GM21786 (cell line): Measurements from ENCODE around the gene SLC12A6.
A peak's percentile ranks its signal among the peaks of the same experiment; 100 is the strongest.
"Not testable (repeated sequence)": the region's sequence is repeated elsewhere in the genome, so short reads cannot be mapped to it uniquely, and the experiment has no call there.

Experiments used
- ATAC-seq: cut with Tn5 transposase; IDR thresholded peaks from one replicate; pipeline ENCODE4 v1.9.1; 2021; ENCODE audit not compliant: unreplicated experiment

The SLC12A6 gene

DNA sequence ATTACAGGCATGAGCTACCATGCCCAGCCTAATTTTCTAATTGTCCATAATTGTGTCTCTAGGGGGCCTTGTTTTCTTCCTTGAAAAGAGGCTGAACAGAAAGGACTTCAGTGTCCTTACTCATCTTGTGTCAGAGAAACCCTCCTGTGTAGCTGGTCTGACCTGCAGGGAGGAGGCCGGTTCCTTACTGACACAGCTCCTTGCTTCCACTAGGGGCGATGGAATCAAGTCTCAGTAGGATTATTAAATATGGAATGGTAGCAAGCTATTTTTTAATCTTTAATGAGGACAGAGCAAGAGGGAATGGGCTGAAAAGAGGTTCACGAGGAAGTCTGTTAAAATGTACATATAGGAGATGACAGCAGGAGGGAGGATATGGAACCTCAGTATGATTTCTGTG, 20.8 kb upstream of the SLC12A6 start:
- no peak for ATAC-seq

DNA sequence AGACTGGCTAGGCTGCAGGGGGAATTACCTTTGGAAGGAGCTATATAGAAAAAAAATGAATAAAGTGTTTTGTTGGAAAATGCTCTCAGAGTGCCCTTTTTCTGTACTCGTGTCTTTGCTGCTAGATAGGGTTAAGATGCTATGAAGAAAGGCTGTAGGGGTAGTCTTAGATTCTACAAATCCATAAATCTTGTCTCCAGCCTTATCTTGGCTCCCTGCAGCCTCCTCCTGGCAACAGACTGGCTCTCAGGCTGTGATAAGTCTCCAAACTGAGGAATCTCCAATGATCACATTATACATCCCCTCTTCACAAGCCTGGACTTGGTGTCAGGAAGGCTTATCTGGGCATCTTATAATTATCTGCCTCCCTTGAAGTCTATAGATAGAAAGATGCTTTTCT, 20.1 kb upstream of the SLC12A6 start:
- ATAC-seq, result no peak

DNA sequence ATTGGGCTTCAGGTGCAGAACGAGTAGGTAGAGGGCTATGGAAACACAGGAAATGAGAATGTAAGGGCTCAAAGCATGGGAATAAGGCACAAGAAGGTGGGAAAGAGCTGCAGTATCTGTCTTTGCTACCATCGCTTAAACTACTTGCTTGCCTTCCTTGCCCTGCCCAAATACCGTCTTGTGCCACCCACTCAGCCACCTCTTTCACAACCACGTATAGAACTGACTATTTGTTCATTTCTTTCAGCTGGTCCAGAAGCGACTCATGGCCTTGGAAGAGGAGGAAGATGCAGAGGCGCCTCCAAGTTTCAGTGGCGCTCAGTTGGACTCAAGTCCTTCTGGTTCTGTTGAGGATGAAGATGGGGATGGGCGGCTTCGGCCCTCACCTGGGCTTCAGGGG, 17.7 kb upstream of the SLC12A6 start:
- ATAC-seq, result no peak

DNA sequence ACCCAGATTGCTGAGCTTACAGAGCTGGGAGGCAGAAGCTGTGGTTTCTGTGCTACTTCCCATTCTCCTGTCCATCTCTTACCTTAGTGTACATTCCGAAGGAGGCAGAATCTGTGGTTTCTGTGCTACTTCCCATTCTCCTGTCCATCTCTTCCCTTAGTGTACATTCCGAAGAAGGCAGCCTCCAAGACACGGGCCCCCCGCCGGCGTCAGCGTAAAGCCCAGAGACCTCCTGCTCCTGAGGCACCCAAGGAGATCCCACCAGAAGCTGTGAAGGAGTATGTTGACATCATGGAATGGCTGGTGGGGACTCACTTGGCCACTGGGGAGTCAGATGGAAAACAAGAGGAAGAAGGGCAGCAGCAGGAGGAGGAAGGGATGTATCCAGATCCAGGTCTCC, 16.7 kb upstream of the SLC12A6 start:
- no peak for ATAC-seq

DNA sequence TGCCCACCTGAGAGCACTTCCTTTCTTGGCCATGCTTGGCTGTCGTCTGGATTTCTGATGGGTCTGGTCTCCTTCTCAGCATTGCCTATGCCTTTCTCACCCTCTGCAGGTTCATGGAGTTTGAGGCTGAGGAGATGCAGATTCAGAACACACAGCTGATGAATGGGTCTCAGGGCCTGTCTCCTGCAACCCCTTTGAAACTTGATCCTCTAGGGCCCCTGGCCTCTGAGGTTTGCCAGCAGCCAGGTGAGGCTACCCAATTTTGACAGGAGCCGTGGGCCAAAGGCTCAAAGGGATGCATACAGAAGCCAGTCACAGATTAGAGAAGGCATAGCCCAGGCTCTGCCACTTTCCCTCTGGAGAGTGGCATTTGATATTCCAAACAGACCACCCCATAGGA, 16.0 kb upstream of the SLC12A6 start:
- no peak for ATAC-seq

DNA sequence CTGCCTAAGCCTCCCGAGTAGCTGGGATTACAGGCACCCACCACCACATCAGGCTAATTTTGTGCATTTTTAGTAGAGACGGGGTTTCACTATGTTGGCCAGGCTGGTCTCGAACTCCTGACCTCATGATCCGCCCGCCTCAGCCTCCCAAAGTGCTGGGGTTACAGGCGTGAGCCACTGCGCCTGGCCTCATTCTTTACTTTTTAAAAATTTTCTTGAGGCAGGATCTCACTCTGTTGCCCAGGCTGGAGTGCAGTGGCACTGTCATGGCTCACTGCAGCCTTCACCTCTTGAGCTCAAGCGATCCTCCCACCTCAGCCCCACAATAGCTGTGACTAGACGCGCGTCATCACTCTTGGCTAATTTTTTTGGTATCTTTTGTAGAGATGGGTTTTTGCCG, 15.4 kb upstream of the SLC12A6 start:
- not testable (repeated sequence) for ATAC-seq

DNA sequence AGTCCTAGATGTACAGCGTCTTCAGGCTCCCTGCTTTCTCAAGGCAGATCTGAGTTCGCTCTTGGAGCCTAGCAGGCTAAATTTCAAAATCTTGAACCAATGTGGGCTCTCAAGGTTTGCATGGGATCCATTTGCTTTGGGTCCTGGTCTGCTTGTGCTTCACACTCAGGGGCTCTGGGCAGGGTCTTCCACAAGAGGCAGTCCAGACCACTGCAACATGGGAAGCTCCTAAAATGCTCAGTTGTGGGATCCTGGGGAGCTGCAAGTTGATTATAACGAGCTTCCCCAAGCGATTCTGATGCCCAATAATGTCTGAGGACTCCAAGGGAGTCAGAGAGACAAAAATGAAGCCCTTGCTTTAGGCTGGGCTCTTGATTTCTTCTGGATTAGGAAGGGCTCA, 12.2 kb upstream of the SLC12A6 start:
- no peak for ATAC-seq

DNA sequence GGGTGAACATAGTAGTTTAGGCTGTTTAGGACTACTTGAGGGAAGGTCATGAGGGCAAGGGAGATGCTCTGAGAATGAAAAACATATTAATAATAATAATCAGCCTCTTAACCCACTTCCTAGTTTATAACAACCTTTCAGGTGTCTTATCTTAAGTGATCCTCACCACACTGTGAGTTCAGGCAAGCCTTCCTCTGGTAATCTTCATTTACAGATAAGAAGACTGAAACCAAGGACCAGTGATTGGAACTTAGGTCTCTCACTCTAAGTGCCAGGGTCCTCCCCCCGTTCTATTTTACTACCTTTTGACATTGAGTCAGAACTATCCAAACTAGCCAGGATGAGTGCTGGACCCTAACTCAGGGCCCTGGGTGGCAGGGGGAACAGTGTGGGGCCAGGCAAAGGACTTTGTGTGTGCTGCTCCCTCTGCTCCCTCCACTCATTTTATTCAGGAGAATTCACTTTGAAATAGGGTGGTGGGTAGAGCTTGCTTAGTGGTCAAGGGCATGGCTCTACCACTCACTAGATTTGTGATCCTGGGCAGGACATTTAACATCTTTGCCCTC, 11.2 kb upstream of the SLC12A6 start:
- no peak for ATAC-seq

DNA sequence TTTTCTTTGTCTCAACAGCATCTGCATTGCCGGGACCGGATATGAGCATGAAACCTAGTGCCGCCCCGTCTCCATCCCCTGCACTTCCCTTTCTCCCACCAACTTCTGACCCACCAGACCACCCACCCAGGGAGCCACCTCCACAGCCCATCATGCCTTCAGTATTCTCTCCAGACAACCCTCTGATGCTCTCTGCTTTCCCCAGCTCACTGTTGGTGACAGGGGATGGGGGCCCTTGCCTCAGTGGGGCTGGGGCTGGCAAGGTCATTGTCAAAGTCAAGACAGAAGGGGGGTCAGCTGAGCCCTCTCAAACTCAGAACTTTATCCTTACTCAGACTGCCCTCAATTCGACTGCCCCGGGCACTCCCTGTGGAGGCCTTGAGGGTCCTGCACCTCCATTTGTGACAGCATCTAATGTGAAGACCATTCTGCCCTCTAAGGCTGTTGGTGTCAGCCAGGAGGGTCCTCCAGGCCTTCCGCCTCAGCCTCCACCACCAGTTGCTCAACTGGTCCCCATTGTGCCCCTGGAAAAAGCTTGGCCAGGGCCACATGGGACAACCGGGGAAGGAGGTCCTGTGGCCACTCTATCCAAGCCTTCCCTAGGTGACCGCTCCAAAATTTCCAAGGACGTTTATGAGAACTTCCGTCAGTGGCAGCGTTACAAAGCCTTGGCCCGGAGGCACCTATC, 10.5 kb upstream of the SLC12A6 start:
- no peak for ATAC-seq

DNA sequence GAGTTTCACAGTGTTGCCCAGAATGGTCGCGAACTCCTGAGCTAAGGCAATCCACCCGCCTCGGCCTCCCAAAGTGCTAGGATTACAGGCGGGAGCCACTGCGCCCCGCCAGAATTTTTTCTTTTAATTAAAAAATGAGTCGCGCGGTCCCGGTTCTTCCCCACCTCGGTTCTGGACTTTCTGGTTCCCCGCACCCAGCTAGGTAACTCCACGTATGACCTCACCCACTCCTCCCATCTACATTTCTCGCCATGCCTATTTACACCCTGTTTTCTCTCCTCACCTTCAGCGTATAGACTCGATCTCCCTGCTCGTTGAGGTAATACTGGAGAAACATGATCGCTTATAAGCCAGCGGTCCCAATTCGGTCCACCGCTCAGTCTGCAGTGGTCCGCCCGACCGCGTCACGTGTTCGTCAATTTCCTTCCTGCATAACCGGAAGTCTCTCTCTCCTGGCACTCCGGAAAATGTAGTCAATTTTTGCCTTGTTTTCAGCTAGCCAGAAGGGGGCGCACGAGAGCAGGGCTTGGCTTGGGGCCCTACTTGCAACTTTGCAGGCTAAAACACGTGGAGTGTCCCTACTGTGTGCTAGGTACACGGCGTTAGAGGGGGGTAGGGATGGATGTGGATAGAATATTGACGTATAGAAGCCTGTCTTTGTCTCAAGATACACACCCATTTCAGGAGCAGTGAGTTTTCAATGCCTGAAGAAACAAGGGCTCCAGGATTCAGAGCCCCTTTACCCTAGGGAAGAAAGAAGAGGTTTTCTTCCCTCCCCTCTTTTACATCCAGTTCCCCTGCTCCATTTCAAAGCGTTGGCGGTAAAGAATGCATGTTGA, 5.4 kb upstream of the SLC12A6 start, which contains the start of the genes NOP10 and NUTM1:
NOP10 (minus strand) TSS at position 400 of the 839 bp plus-strand sequence; CDS start at position 337, 63 bp downstream.
NUTM1 (plus strand) TSS at position 579 of the 839 bp plus-strand sequence. CDS start 382 bp downstream, outside the sequence.
- ATAC-seq, result peak; percentile 91

DNA sequence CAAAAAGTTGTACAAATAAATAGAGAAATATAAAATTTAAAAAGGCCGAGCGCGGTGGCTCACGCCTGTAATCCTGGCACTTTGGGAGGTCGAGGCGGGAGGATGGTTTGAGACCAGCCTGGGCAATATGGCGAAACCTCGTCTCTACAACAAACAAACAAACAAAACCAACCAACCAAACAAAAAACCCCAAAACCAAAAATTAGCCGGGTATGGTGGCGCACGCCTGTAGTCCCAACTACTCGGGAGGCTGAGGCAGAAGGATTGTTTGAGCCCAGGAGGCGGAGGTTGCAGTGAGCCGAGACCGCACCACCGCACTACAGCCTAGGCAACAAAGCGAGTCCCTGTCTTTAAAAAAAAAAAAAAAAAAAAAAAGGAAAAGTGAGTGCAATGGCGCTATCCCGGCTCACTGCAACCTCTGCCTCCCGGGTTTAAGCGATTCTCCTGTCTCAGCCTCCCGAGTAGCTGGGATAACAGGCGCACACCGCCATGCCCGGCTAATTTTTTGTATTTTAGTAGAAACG, 4.7 kb upstream of the SLC12A6 start:
- ATAC-seq, result not testable (repeated sequence)

DNA sequence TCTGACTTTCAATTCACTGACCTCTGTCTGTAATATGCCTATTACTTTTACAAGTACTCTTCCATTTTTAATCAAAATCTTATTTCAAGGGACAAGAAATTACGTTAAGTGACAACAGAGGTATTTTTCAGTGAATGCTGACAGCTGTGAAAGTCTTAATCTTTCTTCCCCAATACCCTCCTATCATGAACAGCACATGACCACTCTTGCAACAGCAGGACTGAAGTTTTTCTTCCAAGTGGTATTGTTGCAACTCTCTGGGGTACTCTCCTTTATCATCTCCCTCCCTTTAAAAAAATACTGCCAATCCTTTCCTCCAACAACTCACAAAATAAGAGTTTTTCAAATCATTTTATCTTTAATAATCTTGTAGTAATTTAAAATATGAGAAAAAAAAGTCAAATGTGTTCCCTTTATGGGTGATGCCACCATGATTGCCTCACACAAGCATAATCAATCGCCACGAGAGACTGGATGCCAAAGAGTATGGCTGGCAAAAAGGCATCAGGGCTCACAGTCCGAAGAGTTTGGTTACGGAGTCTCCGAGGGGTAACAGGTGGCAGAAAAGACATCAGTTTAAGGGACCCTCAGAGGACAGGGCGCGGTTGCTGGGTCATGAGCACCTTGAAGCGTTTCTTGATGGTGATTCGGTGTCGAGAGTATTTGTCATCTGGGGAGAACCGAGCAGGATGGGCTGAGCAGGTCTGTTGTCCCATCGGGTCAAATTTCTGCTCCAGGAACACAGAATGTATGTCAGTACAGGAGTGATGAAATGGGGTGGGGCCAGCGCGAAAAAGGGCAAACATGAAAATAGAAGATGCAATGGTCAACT, 4.0 kb upstream of the SLC12A6 start:
- ATAC-seq, result no peak

DNA sequence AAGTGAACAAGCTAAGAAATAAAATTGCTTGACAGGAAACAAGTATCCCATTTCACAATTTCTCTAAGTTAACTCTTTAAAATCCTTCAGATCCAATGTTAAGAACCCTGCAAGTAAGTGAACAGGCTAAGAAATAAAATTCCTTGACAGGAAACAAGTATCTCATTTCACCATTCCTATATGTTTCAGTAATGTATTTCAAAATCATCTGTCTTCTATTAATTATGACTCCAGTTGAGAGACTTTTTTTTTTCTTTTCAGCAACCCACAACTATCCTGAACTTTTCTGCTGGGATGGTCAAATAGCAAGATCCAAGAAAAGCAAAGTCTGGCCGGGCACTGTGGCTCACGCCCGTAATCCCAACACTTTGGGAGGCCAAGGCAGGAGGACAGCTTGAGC, 2.4 kb upstream of the SLC12A6 start:
- ATAC-seq, result no peak

DNA sequence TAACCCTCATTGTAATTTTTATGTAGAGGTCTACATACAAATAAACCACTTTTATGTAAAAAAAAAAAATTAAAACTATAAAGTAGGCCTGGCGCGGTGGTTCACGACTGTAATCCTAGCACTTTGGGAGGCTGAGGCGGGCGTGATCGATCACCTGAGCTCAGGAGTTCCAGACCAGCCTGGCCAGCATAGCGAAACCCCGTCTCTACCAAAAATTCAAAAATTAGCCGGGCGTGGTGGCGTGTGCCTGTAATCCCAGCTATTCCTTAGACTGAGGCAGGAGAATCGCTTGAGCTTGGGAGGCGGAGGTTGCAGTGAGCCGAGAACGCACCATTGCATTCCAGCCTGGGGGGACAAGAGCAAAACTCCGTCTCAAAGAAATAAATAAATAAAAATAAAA, 766 bp upstream of the SLC12A6 start:
- no peak for ATAC-seq

DNA sequence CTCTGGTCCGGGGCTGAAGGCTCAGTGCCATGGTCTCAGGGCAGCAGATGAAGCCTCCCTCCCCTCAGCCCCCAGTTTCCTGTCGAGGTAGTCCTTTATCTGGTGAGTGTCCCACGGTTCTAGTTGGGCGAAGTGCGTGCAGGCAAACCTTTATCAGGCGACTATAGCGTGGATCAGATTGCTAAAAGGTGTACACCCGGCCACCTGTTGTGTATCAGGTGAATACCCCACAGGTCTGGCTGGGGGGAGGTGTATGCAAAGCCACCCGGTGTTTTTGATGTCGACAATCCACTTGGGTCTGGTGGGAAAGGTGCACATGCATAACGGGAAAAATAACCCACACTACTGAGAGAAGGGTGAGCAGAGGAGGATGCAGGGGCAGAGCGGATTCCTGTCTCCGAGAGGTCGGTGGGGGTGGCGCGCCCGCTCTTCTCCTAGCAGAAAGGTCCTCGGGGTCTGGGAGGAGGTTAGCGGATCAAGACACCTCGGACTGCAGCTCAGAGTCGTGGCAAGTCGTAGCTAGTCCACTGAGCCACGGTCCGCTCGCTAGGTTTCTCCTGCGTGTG, 507 bp downstream of the SLC12A6 start:
- no peak for ATAC-seq

DNA sequence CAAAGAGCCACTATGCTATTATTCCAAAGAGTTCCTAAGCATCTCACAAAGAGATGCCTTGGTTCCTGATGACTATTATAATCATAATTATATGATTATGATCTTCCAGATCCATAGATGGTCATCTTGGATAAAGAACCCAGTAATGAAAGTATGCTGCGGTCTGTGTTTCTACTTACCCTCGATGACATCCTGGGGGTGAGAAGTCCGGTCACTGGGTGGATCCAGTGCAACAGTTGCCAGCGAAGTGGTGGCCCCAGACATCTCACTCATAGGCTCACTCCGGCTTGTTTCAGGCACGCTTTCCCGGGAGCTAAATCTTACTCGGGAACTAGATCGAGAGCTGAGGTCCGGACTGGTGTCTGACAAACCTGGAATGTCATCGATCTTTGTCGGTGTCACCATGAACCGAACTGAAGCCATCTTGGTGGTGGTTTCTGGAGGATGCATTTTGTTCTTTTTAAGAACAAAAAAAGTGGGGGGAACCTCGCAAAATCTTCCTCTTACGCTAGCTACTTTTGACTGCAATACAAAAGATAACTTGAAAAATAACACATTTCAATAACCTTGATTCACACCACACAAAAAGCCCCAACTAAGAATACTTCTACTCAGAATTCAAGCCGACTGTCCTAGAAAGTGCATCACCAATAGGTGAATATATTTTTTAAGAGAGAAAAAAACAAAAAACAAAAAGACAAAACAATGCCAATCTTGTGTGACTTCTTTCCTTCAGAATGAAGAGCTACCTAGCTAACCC, 1.2 kb downstream of the SLC12A6 start:
- no peak for ATAC-seq

DNA sequence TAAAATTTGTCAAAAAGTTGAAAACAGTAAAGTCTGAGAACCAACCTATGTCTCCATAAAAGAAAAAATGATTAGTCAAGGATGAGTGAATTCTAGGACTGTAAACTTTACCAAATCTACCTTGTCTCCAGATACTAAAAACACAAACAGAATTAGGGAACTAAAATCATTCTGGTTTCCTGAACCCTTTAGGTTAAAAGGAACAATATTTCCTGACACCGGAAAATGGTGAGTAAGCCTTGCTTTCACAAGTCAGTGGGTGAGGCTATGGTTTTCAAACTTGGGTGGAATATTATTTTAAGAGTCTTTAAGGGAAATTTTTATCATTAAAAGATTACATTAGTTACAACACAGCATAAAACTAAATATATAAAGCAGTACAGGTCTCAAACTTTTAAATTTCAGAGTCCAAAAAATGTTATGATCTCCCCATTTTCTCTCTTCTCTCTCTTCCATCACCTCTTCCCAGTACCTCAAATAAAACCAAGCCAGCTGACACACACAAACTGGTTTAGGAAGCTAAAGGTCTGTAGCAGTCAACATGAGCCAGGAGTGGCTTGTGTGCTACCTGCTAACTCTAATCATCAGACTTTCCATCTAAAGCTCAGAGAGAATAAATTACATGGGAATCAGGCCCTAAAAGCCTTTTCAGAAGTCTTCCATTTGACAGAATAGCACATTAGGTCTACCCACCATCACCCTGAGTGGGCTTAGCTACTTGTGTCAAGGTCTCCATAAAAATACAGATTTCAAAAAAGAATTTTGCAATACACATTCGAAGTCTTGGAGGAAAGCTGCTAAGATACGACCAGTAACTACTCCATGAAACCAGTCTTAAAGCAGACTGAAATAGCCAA, 2.2 kb downstream of the SLC12A6 start:
- no peak for ATAC-seq

DNA sequence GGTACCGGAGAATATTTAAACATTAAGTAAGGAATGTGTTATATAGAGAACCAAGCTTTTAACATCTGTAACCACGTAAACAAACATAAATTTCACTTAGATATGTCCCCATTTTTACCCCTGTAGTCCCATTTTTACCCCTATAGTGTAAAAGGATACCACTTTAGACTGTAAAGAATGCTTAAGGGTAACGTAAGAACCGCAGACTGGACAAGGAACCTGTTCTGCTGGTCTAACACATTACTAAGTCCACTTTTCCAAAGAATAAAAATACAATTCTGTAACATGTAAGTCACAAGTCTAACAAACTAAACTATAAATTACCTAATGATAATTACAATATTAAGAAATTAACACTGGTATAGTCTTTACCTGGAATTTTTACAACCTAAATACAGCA, 2.9 kb downstream of the SLC12A6 start:
- no peak for ATAC-seq
